HepG2 (cell line): ENCODE data around the gene TSC22D3. TPM values are rescaled to one million over a fixed set of nuclear protein-coding genes. Genes with fewer than 3 reads are reported as not detected.

Experiments used
- ATAC-seq: fragments of 200-7000 bp; cut with Tn5 transposase; 3 replicates; pipeline ENCODE4 v1.9.1; 2020; ENCODE audit warnings: mild to moderate bottlenecking, moderate library complexity
- Bru-seq: library from RNA; stranded (reverse); fragments of 400-500 nt; gene quantifications from one replicate; lab custom pipeline; 2021; lab: Mats Ljungman, UMichigan
- BruChase-seq, 2 experiments: library from RNA; stranded (reverse); fragments of 400-500 nt; gene quantifications; one replicate each; lab custom pipeline; 2021; lab: Mats Ljungman, UMichigan
- BruUV-seq: library from RNA; stranded (reverse); fragments of 400-500 nt; replicated peaks from 2 replicates; lab custom pipeline; 2021; lab: Mats Ljungman, UMichigan
- CTCF ChIA-PET: fragments of 300-600 bp; formaldehyde crosslinking; extraction: SDS; loops from one replicate; lab custom pipeline; 2021; ENCODE audit warnings: low total read pairs, inconsistent platforms, low intra/inter-chr PET ratio; lab: Yijun Ruan, JAX
- POLR2A ChIA-PET: fragments of 350-600 bp; sonication (Branson Sonifier 250); formaldehyde crosslinking; loops from one replicate; lab custom pipeline; 2020; ENCODE audit warnings: antibody characterized with exemption, inconsistent platforms; lab: Yijun Ruan, JAX
- DNase-seq: peaks from one replicate; pipeline ENCODE4 v3.0.0-alpha.2; 2015; ENCODE audit warnings: low spot score
- FAIRE-seq: peaks from 3 replicates; lab custom pipeline; 2011; peaks lifted over from hg19 to GRCh38; lab: Jason Lieb, UNC
- H2AFZ ChIP-seq: one replicate; pipeline ENCODE4 v1.6.1; 2011; ENCODE audit warnings: low read length, inconsistent platforms
- H3K27ac ChIP-seq: fragments of 300-600 bp; 3 replicates; pipeline ENCODE4 v1.8.0; 2011; ENCODE audit warnings: mixed run types, mild to moderate bottlenecking, mixed read lengths, low read length, inconsistent platforms; ENCODE audit not compliant: insufficient read depth; ENCODE audit errors: extremely low read length
- H3K27me3 ChIP-seq, 2 experiments: fragments of 200-600 bp in 1 of 2; 2 replicates in 1 of 2; 3 replicates in 1 of 2; pipeline versions ENCODE4 v1.6.0 to v1.8.0; 2011; ENCODE audit warnings: low read length in 2 of 2, mild to moderate bottlenecking in 2 of 2, moderate library complexity in 2 of 2, inconsistent platforms in 1 of 2; ENCODE audit not compliant: insufficient read depth in 2 of 2, control insufficient read depth in 1 of 2
- H3K36me3 ChIP-seq, 2 experiments: fragments of 200-600 bp in 1 of 2; replicated peaks in 1 of 2; 2 replicates in 1 of 2; 3 replicates in 1 of 2; pipeline versions ENCODE4 v1.5.1 to v1.8.0; 2011; ENCODE audit warnings: low read length in 2 of 2, inconsistent platforms in 1 of 2; ENCODE audit not compliant: insufficient read depth in 2 of 2, control insufficient read depth in 1 of 2
- H3K4me1 ChIP-seq: 2 replicates; pipeline ENCODE4 v1.5.1; 2012; ENCODE audit warnings: low read length, inconsistent platforms; ENCODE audit not compliant: insufficient read depth
- H3K4me2 ChIP-seq: 2 replicates; pipeline ENCODE4 v1.6.0; 2011; ENCODE audit warnings: low read depth, low read length, inconsistent platforms
- H3K4me3 ChIP-seq, 3 experiments: fragments of 200-600 bp in 1 of 3; sonication (generic), shearing (Covaris generic) in 1 of 3; replicated peaks in 1 of 3; 2 replicates each; pipeline ENCODE4 v1.5.1; 2011 to 2016; ENCODE audit warnings: low read length in 3 of 3, inconsistent platforms in 2 of 3, low read depth in 2 of 3, mild to moderate bottlenecking in 2 of 3, control low read depth in 1 of 3, mixed read lengths in 1 of 3; ENCODE audit not compliant: insufficient read depth in 1 of 3
- H3K79me2 ChIP-seq: one replicate; pipeline ENCODE4 v1.6.1; 2011; ENCODE audit warnings: low read length, inconsistent platforms; ENCODE audit not compliant: insufficient read depth
- H3K9ac ChIP-seq: 2 replicates; pipeline ENCODE4 v1.6.0; 2011; ENCODE audit warnings: mild to moderate bottlenecking, low read depth, low read length, inconsistent platforms; ENCODE audit not compliant: insufficient read depth
- H3K9me3 ChIP-seq: 2 replicates; pipeline ENCODE4 v1.5.1; 2012; ENCODE audit warnings: mild to moderate bottlenecking, low read length
- H4K20me1 ChIP-seq: 2 replicates; pipeline ENCODE4 v1.6.0; 2011; ENCODE audit warnings: inconsistent platforms, mild to moderate bottlenecking, low read length, moderate library complexity; ENCODE audit not compliant: insufficient read depth
- CHD2 ChIP-seq: IDR thresholded peaks from 2 replicates; pipeline ENCODE4 v1.6.1; 2011; ENCODE audit warnings: low read depth, low read length, improper control_type of control experiment
- HNRNPLL ChIP-seq: fragments of 200-400 bp; formaldehyde crosslinking; IDR thresholded peaks from 2 replicates; pipeline ENCODE4 v1.6.1; 2017; ENCODE audit warnings: mild to moderate bottlenecking, low read depth, low read length; ENCODE audit not compliant: poor library complexity, severe bottlenecking
- MAFK ChIP-seq, 2 experiments: IDR thresholded peaks in 1 of 2; conservative IDR thresholded peaks in 1 of 2; 2 replicates each; pipeline ENCODE4 v1.6.1; 2011; ENCODE audit warnings: improper control_type of control experiment in 2 of 2, low read length in 2 of 2
- STAT5B ChIP-seq: sonication (generic); formaldehyde crosslinking; IDR thresholded peaks from 2 replicates; pipeline ENCODE4 v1.4.0; 2020; ENCODE audit warnings: missing genetic modification reagents
- ZNF746 ChIP-seq: sonication (generic); formaldehyde crosslinking; IDR thresholded peaks from 2 replicates; pipeline ENCODE4 v1.8.0; 2022; ENCODE audit warnings: mild to moderate bottlenecking, missing genetic modification reagents
- ZNF775 ChIP-seq: sonication (generic); formaldehyde crosslinking; IDR thresholded peaks from 2 replicates; pipeline ENCODE4 v1.4.0; 2020; ENCODE audit warnings: missing genetic modification reagents, mild to moderate bottlenecking, moderate library complexity, borderline replicate concordance
- WGBS: methylation state at CpG from one replicate; pipeline ENCODE4 v1.1.6; 2017; ENCODE audit warnings: low lambda C conversion rate; 5-methylcytosine and 5-hydroxymethylcytosine counted together
- in situ Hi-C: cut with HindIII; loops from 2 replicates; pipeline ENCODE4 v1.10.0; 2017; ENCODE audit warnings: low pct_unique_long_range_greater_than_20kb; ENCODE audit not compliant: extremely low pct_ligation_motif_present
- intact Hi-C: fragments of 100-400 bp; cut with micrococcal nuclease; formaldehyde crosslinking; loops from one replicate; pipeline ENCODE4 v1.10.0; 2022; ENCODE audit not compliant: unreplicated experiment
- long read RNA-seq, 2 experiments: library from RNA in 1 of 2; library from polyadenylated mRNA in 1 of 2; stranded (forward) in 1 of 2; unstranded in 1 of 2; transcript quantifications; one replicate each; pipeline ENCODE4 v2.0.0, GENCODE V29; 2019 to 2022
- polyA minus RNA-seq, 3 experiments: library from RNA; depleted of rRNA, polyadenylated mRNA; stranded (reverse); fragments of >200 nt; gene quantifications; 2 replicates each; pipeline ENCODE4 v1.2.3, GENCODE V29; 2011; ENCODE audit warnings: low replicate concordance in 1 of 3
- polyA plus RNA-seq, 8 experiments: library from polyadenylated mRNA; depleted of rRNA in 3 of 8; stranded (reverse) in 7 of 8; unstranded in 1 of 8; fragments of >200 nt; fragmentation: Illumina TruSeq in 4 of 8; extraction: Trizol in 4 of 8; gene quantifications; 2 replicates each; pipeline versions ENCODE4 v1.2.1 to v1.2.3, GENCODE V29; 2011 to 2016; ENCODE audit warnings: low read depth in 4 of 8, missing spikeins in 1 of 8, mixed read lengths in 1 of 8; ENCODE audit not compliant: insufficient read depth in 1 of 8
- total RNA-seq, 5 experiments: library from RNA; depleted of rRNA; stranded (reverse); fragments of >200 nt; fragmentation: Illumina TruSeq; extraction: Trizol; gene quantifications; 2 replicates each; pipeline ENCODE4 v1.2.3, GENCODE V29; 2016; ENCODE audit warnings: low read depth in 1 of 5
- TF ChIP-seq, protein P1 (sequence below): sonication (generic); formaldehyde crosslinking; IDR thresholded peaks from 2 replicates; pipeline ENCODE4 v1.9.0; 2022; ENCODE audit warnings: low read depth, missing genetic modification reagents

The TSC22D3 gene
- total RNA-seq (2016; rRNA removed; fragmentation: Illumina TruSeq; extraction: Trizol) (0.42 and 0.82 TPM in 2 replicates), polyA plus RNA-seq (2011; rRNA removed) (1.5 and 1.9 TPM in 2 replicates), polyA minus RNA-seq (2011; rRNA and poly(A)+ RNA removed; ENCODE audit: low replicate concordance) (0.92 and 43.9 TPM in 2 replicates), Bru-seq, nascent RNA (percentile 10 among the genes with signal in this experiment), BruChase-seq, experiment 1, labeled RNA remaining after a 6-hour chase (percentile 24 among the genes with signal in this experiment), BruChase-seq, experiment 2, labeled RNA remaining after a 2-hour chase (percentile 18 among the genes with signal in this experiment)
- total RNA-seq (2016; cell fraction: cytosol; rRNA removed; fragmentation: Illumina TruSeq; extraction: Trizol; ENCODE audit: low read depth), result 0.20 and 0.26 TPM in 2 replicates
- 0.88 and 1.1 TPM in 2 replicates for total RNA-seq (2016; cell fraction: insoluble cytoplasmic fraction; rRNA removed; fragmentation: Illumina TruSeq; extraction: Trizol)
- 0.87 and 1.00 TPM in 2 replicates for total RNA-seq (2016; cell fraction: membrane; rRNA removed; fragmentation: Illumina TruSeq; extraction: Trizol)
- total RNA-seq (2016; cell fraction: nucleus; rRNA removed; fragmentation: Illumina TruSeq; extraction: Trizol), result 0.96 and 1.3 TPM in 2 replicates
- 1.5 and 2.0 TPM in 2 replicates for polyA plus RNA-seq (2011; cell fraction: cytosol; rRNA removed)
- 2.1 and 3.0 TPM in 2 replicates for polyA plus RNA-seq (2011; cell fraction: nucleus; rRNA removed)
- polyA plus RNA-seq (2012), result 0.66 and 5.9 TPM in 2 replicates
- polyA plus RNA-seq (2016; cell fraction: cytosol; fragmentation: Illumina TruSeq; extraction: Trizol; ENCODE audit: low read depth), result 0.26 and 0.36 TPM in 2 replicates
- 0.88 and 1.0 TPM in 2 replicates for polyA plus RNA-seq (2016; cell fraction: insoluble cytoplasmic fraction; fragmentation: Illumina TruSeq; extraction: Trizol; ENCODE audit: low read depth)
- 0.31 and 0.46 TPM in 2 replicates for polyA plus RNA-seq (2016; cell fraction: membrane; fragmentation: Illumina TruSeq; extraction: Trizol; ENCODE audit: low read depth)
- polyA plus RNA-seq (2016; cell fraction: nucleus; fragmentation: Illumina TruSeq; extraction: Trizol; ENCODE audit: insufficient read depth, low read depth), result 0.88 and 0.94 TPM in 2 replicates
- polyA minus RNA-seq (2011; cell fraction: cytosol; rRNA and poly(A)+ RNA removed), result 2.8 and 3.3 TPM in 2 replicates
- polyA minus RNA-seq (2011; cell fraction: nucleus; rRNA and poly(A)+ RNA removed), result 3.6 and 5.1 TPM in 2 replicates
- long read RNA-seq, experiment 1, partial matches to known transcripts, result 0 of 1 reads
- long read RNA-seq, experiment 1, other reads (novel, unspliced or antisense), result 0 of 1 reads
- long read RNA-seq, experiment 2, transcript TSC22D3-206 (3 exons, 2,027 nt), result major isoform, 14 of 27 reads
- long read RNA-seq, experiment 2, partial matches to known transcripts, result 0 of 27 reads
- long read RNA-seq, experiment 2, other reads (novel, unspliced or antisense), result 7 of 27 reads

- H3K79me2 ChIP-seq, result no peaks in the 10 kb centered on the region
- H3K36me3 ChIP-seq, result no peaks in the 10 kb centered on the region
- no peaks in the 10 kb centered on the region for H4K20me1 ChIP-seq
- intact Hi-C loops (no loop called here), in situ Hi-C loops (loop anchor here (5.0 kb wide), 1 partner anchor 114 kb away; no protein-coding TSS in a partner anchor)
- no peak for FAIRE-seq
- peak; percentile 4 for DNase-seq
- H3K4me1 ChIP-seq, result 0 out of 2 replicates have a peak, but pooled peaks cover 6% of the 10 kb centered on the region
- H2AFZ ChIP-seq, result no peak within 1 kb of the TSS
- H3K4me2 ChIP-seq, result peak within 1 kb of the TSS; percentile 63
- ChIA-PET CTCF (interaction anchor here (1.6 kb wide), 1 partner anchor 116 kb away, joined by 8 read pairs; no protein-coding TSS in a partner anchor), POLR2A (no interaction called here)
- H3K9ac ChIP-seq, result no peak within 1 kb of the TSS
- TF ChIP-seq HNRNPLL, result peak; percentile 99
- no peak for TF ChIP-seq ZNF775
- TF ChIP-seq MAFK (conservative IDR thresholded peaks at IDR 0.05 in 1 of 2, IDR thresholded peaks at IDR 0.05 in 1 of 2; ENCODE audit: low read length in 2 of 2), result no peak
- no peak for TF ChIP-seq CHD2
- TF ChIP-seq, protein P1, sequence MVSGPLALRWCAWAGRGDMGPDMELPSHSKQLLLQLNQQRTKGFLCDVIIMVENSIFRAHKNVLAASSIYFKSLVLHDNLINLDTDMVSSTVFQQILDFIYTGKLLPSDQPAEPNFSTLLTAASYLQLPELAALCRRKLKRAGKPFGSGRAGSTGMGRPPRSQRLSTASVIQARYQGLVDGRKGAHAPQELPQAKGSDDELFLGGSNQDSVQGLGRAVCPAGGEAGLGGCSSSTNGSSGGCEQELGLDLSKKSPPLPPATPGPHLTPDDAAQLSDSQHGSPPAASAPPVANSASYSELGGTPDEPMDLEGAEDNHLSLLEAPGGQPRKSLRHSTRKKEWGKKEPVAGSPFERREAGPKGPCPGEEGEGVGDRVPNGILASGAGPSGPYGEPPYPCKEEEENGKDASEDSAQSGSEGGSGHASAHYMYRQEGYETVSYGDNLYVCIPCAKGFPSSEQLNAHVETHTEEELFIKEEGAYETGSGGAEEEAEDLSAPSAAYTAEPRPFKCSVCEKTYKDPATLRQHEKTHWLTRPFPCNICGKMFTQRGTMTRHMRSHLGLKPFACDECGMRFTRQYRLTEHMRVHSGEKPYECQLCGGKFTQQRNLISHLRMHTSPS (CRISPR knock-in tag), result no peak
- TF ChIP-seq ZNF746 (CRISPR knock-in tag), result peak; percentile 35; the same call in 1 of the 2 replicates
- TF ChIP-seq STAT5B (CRISPR knock-in tag), result no peak
- H3K9me3 ChIP-seq, result no peaks in the 10 kb centered on the region
- H3K4me3 ChIP-seq, result peak within 1 kb of the TSS; percentile 9 to 52 (median 21); a peak in 3 of 6 replicates
- WGBS, result no CpG with 5 or more reads among the region's 59 CpGs
- ATAC-seq, result peak; percentile 95
- no TSS peak for BruUV-seq
- H3K27ac ChIP-seq, result no peak within 1 kb of the TSS
- H3K27me3 ChIP-seq, result peaks cover 6 to 29% of the 10 kb centered on the region in 2 experiments
Observed at GRCh38 chrX:107775734-107776511, at the start of gene TSC22D3. TSC22D3 (minus strand) TSS chrX:107775787; CDS start chrX:107775419, 368 bp downstream.
